ENCODE results near the gene ARMC10.
"Not testable (repeated sequence)": the region's sequence is repeated elsewhere in the genome, so short reads cannot be mapped to it uniquely, and the experiment has no call there.

Gene ARMC10

DNA sequence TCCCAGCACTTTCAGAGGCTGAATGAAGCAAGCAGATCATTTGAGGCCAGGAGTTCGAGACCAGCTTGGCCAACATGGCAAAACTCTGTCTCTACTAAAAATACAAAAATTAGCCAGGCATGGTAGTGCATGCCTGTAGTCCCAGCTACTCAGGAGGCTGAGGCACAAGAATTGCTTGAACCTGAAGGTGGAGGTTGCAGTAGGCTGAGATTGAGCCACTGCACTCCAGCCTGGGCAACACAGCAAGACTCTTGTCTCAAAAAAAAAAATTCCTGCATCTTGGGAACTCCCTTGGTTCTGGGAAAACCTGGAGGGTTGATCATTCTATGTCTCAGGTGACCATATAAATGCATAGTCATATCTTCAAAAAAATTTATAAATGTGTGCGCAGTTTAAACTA is 69.8 kb downstream of the ARMC10 start:
- not testable (repeated sequence) for DNase-seq
- intact Hi-C loops (cut with DNase I): loop anchor here (5.0 to 10.0 kb wide), 2 partner anchors 70 to 138 kb away; partner anchors contain the start of genes ARMC10 and FBXL13

DNA sequence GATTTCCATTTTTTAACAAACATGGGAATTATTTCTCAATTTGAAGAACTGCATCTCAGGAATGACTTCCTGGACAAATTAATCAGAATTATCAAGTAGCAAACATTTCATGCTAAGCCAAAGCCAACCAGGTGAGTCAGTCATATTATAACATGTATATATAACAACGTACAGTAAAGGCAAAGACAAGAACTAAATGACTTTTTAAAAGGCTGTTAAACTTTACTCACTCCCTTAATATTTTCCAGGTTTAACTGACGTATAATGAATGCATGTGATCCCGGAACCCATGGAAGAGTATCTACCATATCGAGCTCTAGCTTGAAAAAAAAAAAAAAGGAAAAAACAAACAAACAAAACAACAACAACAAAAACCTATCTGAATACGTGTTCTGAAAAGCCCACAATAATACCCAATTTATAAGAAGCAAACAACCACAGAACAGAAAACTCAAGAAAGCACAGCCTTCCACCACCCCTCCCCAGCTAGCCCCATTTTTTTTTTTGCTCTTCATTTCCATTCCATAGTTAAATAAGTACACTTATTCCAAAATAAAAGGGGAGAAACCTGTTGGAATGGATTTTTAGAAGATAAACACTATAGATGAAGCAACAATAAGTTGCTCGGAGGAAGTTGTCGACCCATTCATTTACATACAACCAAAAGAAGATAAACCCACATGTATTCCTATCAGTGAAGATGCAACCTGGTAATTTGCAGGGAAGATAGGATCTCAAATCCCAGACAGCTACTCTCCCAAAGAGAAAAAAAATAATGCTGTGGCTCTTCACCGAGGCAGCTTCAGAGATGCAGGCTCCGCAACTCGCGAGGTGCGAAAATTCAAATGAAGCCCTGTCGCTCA is 73.4 kb downstream of the ARMC10 start:
- DNase-seq: no peak
- intact Hi-C loops (cut with DNase I): loop anchor here (5.0 to 10.0 kb wide), 2 partner anchors 74 to 134 kb away; partner anchors contain the start of genes ARMC10 and FBXL13
